ENCODE data around the gene EGFR.

The EGFR gene

DNA sequence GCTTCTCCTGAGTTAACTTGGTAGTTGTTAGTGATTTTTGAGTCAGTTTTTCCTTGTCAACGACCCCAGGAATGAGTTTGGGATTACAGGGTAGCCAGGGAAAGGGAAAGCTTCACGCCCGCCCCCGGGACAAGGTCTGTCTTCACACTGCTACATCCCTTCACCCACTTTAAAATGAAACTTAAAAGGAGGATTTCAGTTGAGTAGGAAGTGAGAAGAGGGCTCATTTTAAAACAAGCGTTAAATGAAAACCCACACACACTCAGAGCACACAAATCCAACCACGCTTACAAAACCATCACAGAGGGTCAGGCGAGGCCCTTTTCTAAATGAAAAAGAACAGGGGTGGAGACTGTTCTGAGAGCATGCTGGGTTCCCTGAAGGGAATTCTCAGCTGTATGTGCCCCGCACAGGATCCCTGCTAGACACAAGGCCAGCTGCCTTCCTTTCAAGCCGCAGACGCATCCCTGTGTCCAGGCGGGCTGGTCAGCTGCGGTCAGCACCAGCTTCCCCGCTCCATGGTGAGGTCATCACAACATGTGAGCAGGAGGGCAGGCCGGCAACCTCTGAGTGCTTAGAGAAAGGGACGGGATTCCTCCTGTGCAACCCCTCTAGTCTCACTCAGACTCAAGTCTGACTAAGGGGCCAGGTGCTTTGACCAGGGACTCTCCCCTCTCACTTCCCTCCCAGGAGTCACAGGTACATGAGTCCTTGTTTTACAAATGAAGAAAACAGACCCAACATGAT is 111.8 kb downstream of the EGFR start:
- no peak overlapping the region for H3K9ac ChIP-seq (ENCODE audit: low read depth, low read length)
- no peaks in the 10 kb centered on the region for H3K9me3 ChIP-seq (ENCODE audit: control insufficient read depth, insufficient read depth, low read length)
- no peaks in the 10 kb centered on the region for H3K4me1 ChIP-seq (ENCODE audit: control insufficient read depth, insufficient read depth, low read length)
- no peak overlapping the region for H3K4me3 ChIP-seq (ENCODE audit: low read depth, low read length)
- no peaks in the 10 kb centered on the region for H3K36me3 ChIP-seq (ENCODE audit: control insufficient read depth, insufficient read depth, low read length)
- H3K27me3 ChIP-seq (ENCODE audit: control insufficient read depth, insufficient read depth, low read length): no peaks in the 10 kb centered on the region

DNA sequence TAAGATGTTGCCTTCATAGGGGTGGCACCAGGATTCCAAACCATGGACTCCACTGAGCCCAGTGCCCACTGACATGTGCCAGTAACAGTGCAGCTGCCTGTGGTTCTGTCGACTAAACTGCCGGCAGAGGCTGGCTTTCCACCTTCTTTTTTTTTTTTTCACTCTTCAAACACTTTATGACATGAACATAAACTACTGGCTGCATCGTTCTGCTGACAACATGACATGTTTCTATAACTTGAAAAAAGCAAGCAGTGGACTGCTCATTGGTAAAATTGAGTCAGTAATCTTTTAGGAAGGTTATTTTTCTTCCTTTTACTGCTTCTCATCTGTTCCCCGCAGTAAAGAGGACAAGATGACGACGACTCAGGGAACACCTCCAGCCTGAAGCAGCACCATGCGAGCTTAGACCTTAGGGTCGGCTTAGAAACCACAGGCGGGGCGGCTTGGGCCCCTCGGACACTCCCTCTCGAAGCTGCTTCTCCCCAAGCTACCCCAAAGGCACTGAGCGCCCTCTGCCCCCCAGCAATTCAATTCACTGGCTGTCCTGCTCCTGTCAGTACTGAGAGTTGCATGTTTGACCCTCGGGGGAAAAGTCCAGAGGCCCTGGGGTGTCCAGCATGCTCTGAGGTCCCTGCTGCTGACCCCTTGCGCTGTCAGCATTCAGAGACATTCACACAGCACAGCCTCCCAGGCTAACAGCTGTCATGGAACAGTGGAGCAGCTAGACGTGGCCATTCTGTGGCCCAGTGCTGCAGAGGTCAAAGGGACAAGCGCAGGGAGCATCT is 112.5 kb downstream of the EGFR start:
- H3K9me3 ChIP-seq (ENCODE audit: control insufficient read depth, insufficient read depth, low read length): no peaks in the 10 kb centered on the region
- H3K4me3 ChIP-seq (ENCODE audit: low read depth, low read length): no peak overlapping the region
- H3K36me3 ChIP-seq (ENCODE audit: control insufficient read depth, insufficient read depth, low read length): no peaks in the 10 kb centered on the region
- H3K4me1 ChIP-seq (ENCODE audit: control insufficient read depth, insufficient read depth, low read length): no peaks in the 10 kb centered on the region
- no peaks in the 10 kb centered on the region for H3K27me3 ChIP-seq (ENCODE audit: control insufficient read depth, insufficient read depth, low read length)
- H3K9ac ChIP-seq (ENCODE audit: low read depth, low read length): no peak overlapping the region

DNA sequence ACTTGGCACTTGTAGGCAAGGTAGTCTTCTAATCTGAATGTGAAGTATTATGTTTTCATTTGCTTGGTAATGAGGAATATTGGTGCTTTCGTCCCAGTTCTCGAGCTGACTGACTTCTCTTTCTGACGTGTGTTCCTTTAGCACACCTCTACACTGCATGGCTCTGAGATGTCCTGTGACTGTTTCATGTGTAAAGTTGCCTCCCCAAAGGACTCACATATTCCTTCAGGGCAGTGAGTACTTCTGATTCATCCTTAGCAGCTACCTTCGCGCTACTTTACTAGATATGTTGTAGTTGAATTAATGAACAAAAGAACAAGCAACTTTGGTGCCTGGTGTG is 113.7 kb downstream of the EGFR start:
- H3K4me1 ChIP-seq (ENCODE audit: control insufficient read depth, insufficient read depth, low read length): no peaks in the 10 kb centered on the region
- H3K9ac ChIP-seq (ENCODE audit: low read depth, low read length): no peak overlapping the region
- no peaks in the 10 kb centered on the region for H3K27me3 ChIP-seq (ENCODE audit: control insufficient read depth, insufficient read depth, low read length)
- no peaks in the 10 kb centered on the region for H3K36me3 ChIP-seq (ENCODE audit: control insufficient read depth, insufficient read depth, low read length)
- H3K9me3 ChIP-seq (ENCODE audit: control insufficient read depth, insufficient read depth, low read length): no peaks in the 10 kb centered on the region
- H3K4me3 ChIP-seq (ENCODE audit: low read depth, low read length): no peak overlapping the region

DNA sequence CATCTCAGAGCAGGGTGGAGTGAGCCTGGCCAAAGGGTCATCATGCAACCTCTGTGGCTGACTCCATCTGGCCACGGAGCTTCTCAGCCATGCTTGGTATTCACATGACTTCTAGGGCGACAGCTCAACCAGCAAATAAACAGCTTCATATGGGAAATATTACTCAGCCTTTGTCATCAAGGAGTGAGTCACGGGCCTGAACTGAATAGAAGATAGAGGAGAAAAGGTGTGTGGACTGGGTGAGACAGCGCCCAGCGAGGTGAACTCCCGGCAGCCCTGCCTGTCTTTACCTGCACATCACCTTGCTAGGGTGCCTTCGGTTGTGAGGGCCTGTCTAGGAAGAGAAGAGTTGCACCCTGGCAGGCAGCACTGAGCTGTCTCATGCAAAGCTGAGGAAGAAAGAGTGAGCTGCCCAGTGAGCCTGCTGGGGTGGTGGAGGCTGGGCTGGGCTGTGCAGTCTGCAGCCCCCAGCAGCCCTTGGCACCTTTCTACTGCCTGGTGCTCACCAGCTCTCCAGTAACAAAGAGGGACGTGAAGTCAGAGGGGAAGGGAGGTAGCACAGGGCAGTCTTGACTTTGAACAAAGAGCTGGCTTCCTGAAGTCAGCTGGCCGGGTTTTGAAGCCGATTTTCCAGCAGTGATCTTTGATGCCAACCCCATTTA is 114.2 kb downstream of the EGFR start:
- Histone ChIP-seq H3K36me3 (ENCODE audit: control insufficient read depth, insufficient read depth, low read length) (no peaks in the 10 kb centered on the region), H3K4me1 (ENCODE audit: control insufficient read depth, insufficient read depth, low read length) (no peaks in the 10 kb centered on the region), H3K9ac (ENCODE audit: low read depth, low read length) (no peak overlapping the region), H3K27me3 (ENCODE audit: control insufficient read depth, insufficient read depth, low read length) (no peaks in the 10 kb centered on the region), H3K9me3 (ENCODE audit: control insufficient read depth, insufficient read depth, low read length) (no peaks in the 10 kb centered on the region), H3K4me3 (ENCODE audit: low read depth, low read length) (no peak overlapping the region)

DNA sequence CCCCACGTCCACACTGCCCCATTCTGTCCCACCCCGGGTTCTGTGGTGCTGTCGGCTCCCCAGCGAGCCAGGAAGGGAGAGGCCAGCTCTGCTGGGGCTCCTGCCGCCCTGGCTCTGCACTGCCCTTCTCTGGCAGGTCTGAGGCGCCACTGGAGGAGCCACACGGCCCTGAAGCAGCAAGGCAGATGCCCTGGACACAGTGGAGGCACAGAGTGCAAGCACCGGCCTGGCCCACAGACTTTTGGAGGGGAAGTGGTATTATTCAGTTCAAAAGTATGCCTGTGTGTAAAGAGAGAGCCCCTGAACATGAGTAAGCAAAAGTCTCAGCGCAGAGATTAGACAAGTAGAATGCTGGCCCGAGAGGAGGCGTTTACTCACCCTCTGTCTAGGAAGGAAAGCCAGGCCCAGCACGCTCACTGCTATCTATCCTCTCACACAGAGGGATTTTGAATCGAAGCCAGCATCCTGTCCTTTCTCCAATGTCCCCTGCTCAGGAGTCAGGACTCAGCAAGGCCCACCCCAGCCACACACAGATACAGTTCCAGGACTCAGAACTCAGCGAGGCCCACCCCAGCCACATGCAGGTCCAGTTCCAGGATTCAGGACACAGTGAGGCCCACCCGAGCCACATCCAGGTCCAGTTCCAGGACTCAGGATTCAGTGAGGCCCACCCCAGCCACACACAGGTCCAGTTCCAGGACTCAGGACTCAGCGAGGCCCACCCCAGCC is 115.0 kb downstream of the EGFR start:
- H3K4me3 ChIP-seq (ENCODE audit: low read depth, low read length): no peak overlapping the region
- H3K36me3 ChIP-seq (ENCODE audit: control insufficient read depth, insufficient read depth, low read length): no peaks in the 10 kb centered on the region
- no peaks in the 10 kb centered on the region for H3K4me1 ChIP-seq (ENCODE audit: control insufficient read depth, insufficient read depth, low read length)
- H3K9ac ChIP-seq (ENCODE audit: low read depth, low read length): no peak overlapping the region
- no peaks in the 10 kb centered on the region for H3K9me3 ChIP-seq (ENCODE audit: control insufficient read depth, insufficient read depth, low read length)
- H3K27me3 ChIP-seq (ENCODE audit: control insufficient read depth, insufficient read depth, low read length): no peaks in the 10 kb centered on the region

DNA sequence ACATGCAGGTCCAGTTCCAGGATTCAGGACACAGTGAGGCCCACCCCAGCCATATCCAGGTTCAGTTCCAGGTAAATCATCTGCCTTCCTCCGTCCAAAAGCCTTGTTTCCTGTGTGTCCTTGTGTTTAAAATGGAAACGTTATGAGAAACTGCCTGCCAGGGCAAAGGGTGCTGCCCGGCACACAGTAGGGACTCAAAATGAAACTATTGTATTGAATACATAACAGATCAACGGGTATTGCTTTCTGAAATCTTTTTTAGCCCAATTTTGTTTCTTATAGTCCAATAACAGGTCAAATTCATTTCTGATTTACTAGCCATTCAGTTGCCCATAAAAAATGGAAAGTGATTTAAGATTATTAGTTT is 115.5 kb downstream of the EGFR start:
- Histone ChIP-seq H3K36me3 (ENCODE audit: control insufficient read depth, insufficient read depth, low read length) (no peaks in the 10 kb centered on the region), H3K27me3 (ENCODE audit: control insufficient read depth, insufficient read depth, low read length) (no peaks in the 10 kb centered on the region), H3K9me3 (ENCODE audit: control insufficient read depth, insufficient read depth, low read length) (no peaks in the 10 kb centered on the region), H3K4me3 (ENCODE audit: low read depth, low read length) (no peak overlapping the region), H3K9ac (ENCODE audit: low read depth, low read length) (no peak overlapping the region), H3K4me1 (ENCODE audit: control insufficient read depth, insufficient read depth, low read length) (no peaks in the 10 kb centered on the region)

DNA sequence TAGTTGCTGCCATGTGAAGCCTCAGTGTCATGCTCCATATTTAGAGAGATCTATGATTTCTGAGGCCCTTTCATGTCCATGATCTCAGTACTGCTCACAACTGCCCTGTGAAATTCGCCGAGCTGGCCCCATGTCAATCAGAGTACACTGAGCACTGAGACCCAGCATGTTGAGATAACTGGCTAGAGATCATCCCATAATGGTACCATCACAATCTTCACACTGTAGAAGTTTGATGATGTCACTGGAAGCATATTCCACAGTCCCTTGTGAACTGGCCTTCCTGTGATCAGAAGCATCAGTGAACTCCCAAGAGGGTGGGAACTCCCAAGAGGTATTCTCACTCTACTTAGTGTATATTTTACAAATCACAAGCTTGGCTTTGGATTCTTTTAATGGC is 116.0 kb downstream of the EGFR start:
- H3K9ac ChIP-seq (ENCODE audit: low read depth, low read length): no peak overlapping the region
- H3K27me3 ChIP-seq (ENCODE audit: control insufficient read depth, insufficient read depth, low read length): no peaks in the 10 kb centered on the region
- H3K9me3 ChIP-seq (ENCODE audit: control insufficient read depth, insufficient read depth, low read length): no peaks in the 10 kb centered on the region
- H3K4me1 ChIP-seq (ENCODE audit: control insufficient read depth, insufficient read depth, low read length): no peaks in the 10 kb centered on the region
- H3K4me3 ChIP-seq (ENCODE audit: low read depth, low read length): no peak overlapping the region
- H3K36me3 ChIP-seq (ENCODE audit: control insufficient read depth, insufficient read depth, low read length): no peaks in the 10 kb centered on the region

DNA sequence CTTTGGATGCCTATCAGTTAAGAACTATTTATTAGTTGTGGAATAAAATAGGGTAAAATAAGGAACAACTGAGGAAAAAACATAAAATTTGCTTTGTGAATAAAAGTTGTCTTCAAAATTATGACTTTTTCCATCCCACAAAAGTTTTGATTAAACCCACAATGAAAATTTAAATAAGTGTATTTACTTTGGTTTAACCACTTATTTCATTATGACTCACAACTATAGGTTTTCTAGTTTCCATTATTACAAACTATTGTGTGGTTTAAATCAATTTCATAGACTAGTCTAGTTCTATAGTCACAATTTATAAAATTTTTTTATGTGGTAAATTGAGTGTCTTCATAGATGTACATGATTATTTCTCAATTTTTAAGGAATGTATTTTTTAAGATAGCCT is 116.6 kb downstream of the EGFR start:
- no peak overlapping the region for H3K9ac ChIP-seq (ENCODE audit: low read depth, low read length)
- no peaks in the 10 kb centered on the region for H3K4me1 ChIP-seq (ENCODE audit: control insufficient read depth, insufficient read depth, low read length)
- no peaks in the 10 kb centered on the region for H3K27me3 ChIP-seq (ENCODE audit: control insufficient read depth, insufficient read depth, low read length)
- H3K9me3 ChIP-seq (ENCODE audit: control insufficient read depth, insufficient read depth, low read length): no peaks in the 10 kb centered on the region
- H3K4me3 ChIP-seq (ENCODE audit: low read depth, low read length): no peak overlapping the region
- H3K36me3 ChIP-seq (ENCODE audit: control insufficient read depth, insufficient read depth, low read length): no peaks in the 10 kb centered on the region

DNA sequence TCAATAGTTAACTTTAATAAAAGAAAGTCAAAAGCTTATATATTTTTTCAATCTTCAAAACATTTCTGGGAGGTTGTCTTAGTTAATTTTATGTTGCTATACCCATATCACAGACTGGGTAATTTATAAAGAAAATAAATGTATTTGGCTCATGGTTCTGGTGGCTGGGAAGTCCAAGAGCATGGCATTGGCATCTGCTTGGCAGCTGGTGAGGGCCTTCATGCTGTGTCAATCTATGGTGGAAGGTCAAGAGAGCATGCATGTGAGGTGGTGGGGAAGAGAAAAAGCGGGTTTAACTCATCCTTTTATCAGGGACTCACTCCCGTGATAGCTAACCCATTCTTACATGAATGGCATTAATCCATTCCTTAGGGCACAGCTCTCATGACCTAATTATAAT is 119.8 kb downstream of the EGFR start:
- Histone ChIP-seq H3K4me1 (ENCODE audit: control insufficient read depth, insufficient read depth, low read length) (no peaks in the 10 kb centered on the region), H3K9ac (ENCODE audit: low read depth, low read length) (no peak overlapping the region), H3K9me3 (ENCODE audit: control insufficient read depth, insufficient read depth, low read length) (no peaks in the 10 kb centered on the region), H3K36me3 (ENCODE audit: control insufficient read depth, insufficient read depth, low read length) (no peaks in the 10 kb centered on the region), H3K27me3 (ENCODE audit: control insufficient read depth, insufficient read depth, low read length) (no peaks in the 10 kb centered on the region), H3K4me3 (ENCODE audit: low read depth, low read length) (no peak overlapping the region)

DNA sequence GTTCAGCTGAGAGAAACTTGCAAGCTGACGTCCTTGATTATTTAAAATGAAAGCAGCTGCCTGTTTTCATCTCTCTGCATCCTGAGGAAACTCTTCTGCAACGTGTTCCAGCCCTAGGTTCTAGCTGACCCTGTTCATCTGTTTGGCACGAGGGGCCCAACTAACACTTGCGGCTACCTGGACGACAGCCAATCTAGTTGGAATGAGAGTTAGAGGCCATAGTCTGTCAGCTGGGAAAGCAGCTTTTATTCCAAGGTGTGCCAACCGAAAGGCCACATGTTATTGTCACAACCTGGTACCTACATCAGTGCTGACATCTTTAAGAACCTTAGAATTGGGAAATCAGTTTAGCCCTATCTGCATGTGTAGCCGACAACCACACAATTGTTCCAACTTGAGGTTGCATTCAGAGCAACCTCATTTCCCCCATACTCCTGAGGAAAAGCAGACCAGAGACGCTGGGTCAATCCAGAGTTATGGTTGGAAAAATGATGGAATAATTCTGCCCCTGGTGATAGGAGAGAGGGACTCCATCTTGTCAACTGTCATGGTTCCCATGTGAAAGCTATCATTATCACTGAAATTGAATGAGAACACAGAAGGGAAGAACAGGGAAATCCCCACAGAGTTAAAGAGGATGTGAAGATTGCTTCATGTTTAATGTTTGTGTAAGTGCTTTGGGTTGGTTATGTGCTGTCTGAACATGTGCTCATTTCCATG is 121.6 kb downstream of the EGFR start:
- H3K4me1 ChIP-seq (ENCODE audit: control insufficient read depth, insufficient read depth, low read length): no peaks in the 10 kb centered on the region
- H3K9me3 ChIP-seq (ENCODE audit: control insufficient read depth, insufficient read depth, low read length): no peaks in the 10 kb centered on the region
- no peak overlapping the region for H3K4me3 ChIP-seq (ENCODE audit: low read depth, low read length)
- H3K36me3 ChIP-seq (ENCODE audit: control insufficient read depth, insufficient read depth, low read length): no peaks in the 10 kb centered on the region
- H3K27me3 ChIP-seq (ENCODE audit: control insufficient read depth, insufficient read depth, low read length): no peaks in the 10 kb centered on the region
- no peak overlapping the region for H3K9ac ChIP-seq (ENCODE audit: low read depth, low read length)

DNA sequence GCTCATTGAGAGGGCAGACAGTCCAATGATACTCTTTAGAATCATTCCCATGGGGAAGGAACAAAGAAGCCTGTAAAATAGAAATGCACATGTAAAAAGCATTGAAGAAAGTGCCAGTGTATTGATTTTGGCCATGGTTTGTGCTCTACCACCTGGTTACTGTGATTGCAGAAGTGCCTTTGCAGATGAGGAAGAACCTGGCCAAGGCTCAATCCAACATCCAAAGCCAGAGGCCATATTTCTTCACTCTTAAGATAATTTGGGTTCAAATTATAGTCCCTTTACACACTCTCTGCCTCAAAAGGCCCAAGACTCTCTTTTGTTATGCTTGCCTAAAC is 122.1 kb downstream of the EGFR start:
- Histone ChIP-seq H3K27me3 (ENCODE audit: control insufficient read depth, insufficient read depth, low read length) (no peaks in the 10 kb centered on the region), H3K9me3 (ENCODE audit: control insufficient read depth, insufficient read depth, low read length) (no peaks in the 10 kb centered on the region), H3K4me1 (ENCODE audit: control insufficient read depth, insufficient read depth, low read length) (no peaks in the 10 kb centered on the region), H3K9ac (ENCODE audit: low read depth, low read length) (no peak overlapping the region), H3K4me3 (ENCODE audit: low read depth, low read length) (no peak overlapping the region), H3K36me3 (ENCODE audit: control insufficient read depth, insufficient read depth, low read length) (no peaks in the 10 kb centered on the region)
